K562 (cell line): Measurements from ENCODE around the gene DNAI1. TPM values are rescaled to one million over a fixed set of nuclear protein-coding genes. Genes with fewer than 3 reads are reported as not detected.

ENCODE experiments used
- ATAC-seq: fragments of 200-7000 bp; cut with Tn5 transposase; 3 replicates; pipeline ENCODE4 v1.9.1; 2020; ENCODE audit warnings: moderate library complexity
- BruUV-seq: library from RNA; stranded (reverse); fragments of 400-500 nt; replicated peaks from 2 replicates; lab custom pipeline; 2021; lab: Mats Ljungman, UMichigan
- CTCF ChIA-PET: fragments of 300-600 bp; formaldehyde crosslinking; extraction: SDS; loops from one replicate; lab custom pipeline; 2021; ENCODE audit warnings: low intra/inter-chr PET ratio; lab: Yijun Ruan, JAX
- POLR2A ChIA-PET: fragments of 300-600, 350-650 bp; sonication (Branson Sonifier 250); formaldehyde crosslinking; extraction: SDS; loops from one replicate; lab custom pipeline; 2021; ENCODE audit warnings: antibody characterized with exemption, inconsistent platforms; lab: Yijun Ruan, JAX
- DNase-seq, 4 experiments: peaks; one replicate each; pipeline versions ENCODE4 v3.0.0 to v3.0.0-alpha.2; 2011 to 2018; ENCODE audit warnings: low spot score in 3 of 4, mixed read lengths in 3 of 4; ENCODE audit errors: extremely low read depth in 1 of 4
- FAIRE-seq: peaks from 2 replicates; lab custom pipeline; 2011; peaks lifted over from hg19 to GRCh38; lab: Jason Lieb, UNC
- H2AFZ ChIP-seq: 2 replicates; pipeline ENCODE4 v1.6.0; 2011; ENCODE audit warnings: low read depth, low read length, control low read depth, inconsistent platforms
- H3K27ac ChIP-seq: fragments of 200-600 bp; 3 replicates; pipeline ENCODE4 v1.8.0; 2011; ENCODE audit warnings: low read depth, mild to moderate bottlenecking, control low read depth, inconsistent platforms, low read length, moderate library complexity, mixed read lengths; ENCODE audit errors: extremely low read depth
- H3K27me3 ChIP-seq, 2 experiments: fragments of 300-600 bp in 1 of 2; 2 replicates in 1 of 2; 3 replicates in 1 of 2; pipeline versions ENCODE4 v1.6.0 to v1.8.0; 2011; ENCODE audit warnings: inconsistent platforms in 2 of 2, low read length in 2 of 2, mild to moderate bottlenecking in 1 of 2, mixed read lengths in 1 of 2, moderate library complexity in 1 of 2; ENCODE audit not compliant: control insufficient read depth in 2 of 2, insufficient read depth in 2 of 2
- H3K36me3 ChIP-seq: fragments of 300-600 bp; 3 replicates; pipeline ENCODE4 v1.8.0; 2011; ENCODE audit warnings: mild to moderate bottlenecking, low read length, inconsistent platforms; ENCODE audit not compliant: control insufficient read depth, insufficient read depth
- H3K4me1 ChIP-seq, 2 experiments: fragments of 200-600 bp in 1 of 2; replicated peaks in 1 of 2; 2 replicates in 1 of 2; 3 replicates in 1 of 2; pipeline versions ENCODE4 v1.5.1 to v1.8.0; 2011; ENCODE audit warnings: inconsistent platforms in 2 of 2, low read length in 2 of 2, mild to moderate bottlenecking in 1 of 2, mixed read lengths in 1 of 2, moderate library complexity in 1 of 2; ENCODE audit not compliant: control insufficient read depth in 2 of 2, insufficient read depth in 2 of 2
- H3K4me2 ChIP-seq: 2 replicates; pipeline ENCODE4 v1.6.1; 2011; ENCODE audit warnings: low read length, control low read depth, inconsistent platforms, mixed read lengths; ENCODE audit not compliant: insufficient read depth
- H3K4me3 ChIP-seq: fragments of 200-600 bp; sonication (generic), shearing (Covaris generic); 2 replicates; pipeline ENCODE4 v1.5.1; 2016; ENCODE audit warnings: control low read depth, inconsistent platforms
- H3K79me2 ChIP-seq: fragments of 200-600 bp; 3 replicates; pipeline ENCODE4 v1.8.0; 2011; ENCODE audit warnings: low read length, inconsistent platforms; ENCODE audit not compliant: control insufficient read depth, insufficient read depth
- H3K9ac ChIP-seq, 2 experiments: 2 replicates each; pipeline versions ENCODE4 v1.6.0 to v1.6.1; 2011; ENCODE audit warnings: low read depth in 2 of 2, low read length in 2 of 2, control low read depth in 1 of 2, inconsistent platforms in 1 of 2, mild to moderate bottlenecking in 1 of 2, mixed read lengths in 1 of 2; ENCODE audit not compliant: insufficient read depth in 1 of 2
- H3K9me1 ChIP-seq: one replicate; pipeline ENCODE4 v1.6.0; 2011; ENCODE audit warnings: inconsistent platforms, mild to moderate bottlenecking, low read length, moderate library complexity; ENCODE audit not compliant: control insufficient read depth, insufficient read depth
- H3K9me3 ChIP-seq: replicated peaks from 2 replicates; pipeline ENCODE4 v1.5.1; 2011; ENCODE audit warnings: low read depth, low read length, inconsistent platforms; ENCODE audit not compliant: control insufficient read depth, insufficient read depth
- H4K20me1 ChIP-seq: replicated peaks from 2 replicates; pipeline ENCODE4 v1.6.1; 2011; ENCODE audit warnings: low read length, inconsistent platforms, mixed read lengths; ENCODE audit not compliant: control insufficient read depth, insufficient read depth
- EHMT2 ChIP-seq: fragments of 450-650 bp; IDR thresholded peaks from 2 replicates; pipeline ENCODE4 v1.6.1; 2018; ENCODE audit warnings: antibody characterized with exemption
- PRMT5 ChIP-seq: sonication (generic); formaldehyde crosslinking; IDR thresholded peaks from 2 replicates; pipeline ENCODE4 v1.5.0; 2020; ENCODE audit warnings: missing genetic modification reagents
- RCOR1 ChIP-seq, 2 experiments: IDR thresholded peaks; 2 replicates each; pipeline ENCODE4 v1.6.1; 2012; ENCODE audit warnings: low read depth in 2 of 2, low read length in 2 of 2, borderline replicate concordance in 1 of 2, improper control_type of control experiment in 1 of 2
- SPI1 ChIP-seq: IDR thresholded peaks from 2 replicates; pipeline ENCODE4 v1.6.1; 2011; ENCODE audit warnings: low read depth, low read length, control low read depth, borderline replicate concordance
- WGBS: fragments of 100-300 bp; shearing (Covaris generic); methylation state at CpG from one replicate; pipeline ENCODE4 v1.1.6; 2016; ENCODE audit warnings: low coverage, mixed read lengths; ENCODE audit not compliant: insufficient coverage; ENCODE audit errors: missing lambda C conversion rate; 5-methylcytosine and 5-hydroxymethylcytosine counted together
- in situ Hi-C: fragments of 300-500 bp; cut with MboI; formaldehyde crosslinking; loops from 4 replicates; pipeline ENCODE4 v1.15.0; 2018; ENCODE audit warnings: inconsistent platforms, mixed read lengths
- intact Hi-C: fragments of 100-400 bp; cut with micrococcal nuclease; formaldehyde crosslinking; loops from 2 replicates; pipeline ENCODE4 v1.14.2; 2022
- polyA plus RNA-seq, 8 experiments: library from polyadenylated mRNA; depleted of rRNA in 4 of 8; stranded (reverse) in 5 of 8; unstranded in 3 of 8; fragments of >200 nt; fragmentation: Nextera tagmentation in 2 of 8; fragmentation: Illumina TruSeq in 1 of 8; extraction: Ambion mirVana in 2 of 8; extraction: Trizol in 1 of 8; gene quantifications; 2 replicates each; pipeline versions ENCODE4 v1.2.1 to v1.2.3, GENCODE V29; 2011 to 2014; ENCODE audit warnings: inconsistent platforms in 1 of 8, missing spikeins in 1 of 8
- total RNA-seq, 7 experiments: library from RNA; depleted of rRNA in 6 of 7; stranded (reverse); fragments of >200 nt in 6 of 7; fragmentation: Illumina TruSeq in 2 of 7; extraction: Trizol in 2 of 7; gene quantifications; 2 replicates each; pipeline versions ENCODE4 v1.2.1 to v1.2.3, GENCODE V29; 2011 to 2021; ENCODE audit warnings: low replicate concordance in 1 of 7
- TF ChIP-seq, protein P1 (sequence below), 2 experiments: fragments of 450-650 bp; formaldehyde crosslinking in 1 of 2; IDR thresholded peaks; 2 replicates each; pipeline versions ENCODE4 v1.4.0 to v1.6.1; 2014 to 2020; ENCODE audit warnings: mild to moderate bottlenecking in 2 of 2, borderline replicate concordance in 1 of 2, low read depth in 1 of 2
- TF ChIP-seq, protein P2 (sequence below): fragments of 200-800 bp; sonication (Bioruptor generic); IDR thresholded peaks from 2 replicates; pipeline ENCODE4 v1.6.1; 2017; ENCODE audit warnings: missing genetic modification characterization, missing compliant biosample characterization
- TF ChIP-seq, protein P3 (sequence below): fragments of 250-450 bp; sonication (Bioruptor Pico); IDR thresholded peaks from 2 replicates; pipeline ENCODE4 v1.4.0; 2020; ENCODE audit warnings: borderline replicate concordance
- TF ChIP-seq, protein P4 (sequence below): sonication (generic); formaldehyde crosslinking; IDR thresholded peaks from 2 replicates; pipeline ENCODE4 v1.8.0; 2022; ENCODE audit warnings: mild to moderate bottlenecking, missing genetic modification reagents

Gene DNAI1
- total and polyA plus RNA-seq, 9 of the 15 experiments (the other 6 are each of a cell fraction or from before 2014, with no cell fraction given), result 0.01 to 0.17 (median 0.04) TPM; not detected in 6

DNA sequence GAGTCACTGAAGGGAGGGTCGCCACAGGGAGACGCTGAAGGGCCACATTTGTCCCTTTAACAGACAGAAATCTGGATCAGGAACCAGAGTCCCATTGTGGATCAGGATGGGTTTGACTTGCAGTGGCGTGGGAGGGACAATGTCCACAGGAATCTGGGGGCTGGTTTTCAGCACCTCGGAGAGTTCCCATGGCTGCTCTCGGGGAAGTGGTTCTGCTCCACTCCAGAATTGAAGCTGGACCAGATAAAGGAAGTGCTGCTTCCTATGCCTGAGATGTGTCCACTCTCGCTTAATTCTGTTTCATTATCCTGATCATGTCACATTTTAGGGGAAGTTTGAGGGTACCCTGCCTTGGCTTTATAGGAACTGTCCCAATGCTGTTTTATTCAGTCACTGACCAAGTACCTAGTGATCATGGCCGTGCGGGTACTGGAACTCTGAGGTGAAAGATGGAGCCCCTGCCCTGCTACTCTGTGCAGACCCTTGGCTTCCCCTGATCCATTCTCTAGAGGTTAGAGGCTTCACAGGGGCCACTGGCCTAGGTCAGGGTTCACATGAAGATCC is 35.4 kb downstream of the DNAI1 start:
- Histone ChIP-seq H3K27me3 (no peaks in the 10 kb centered on the region), H2AFZ (no peak overlapping the region), H3K36me3 (no peaks in the 10 kb centered on the region), H4K20me1 (peaks cover 4% of the 10 kb centered on the region; the same call in 1 of the 2 replicates), H3K4me2 (no peak overlapping the region), H3K4me1 (no peaks in the 10 kb centered on the region), H3K4me3 (no peak overlapping the region), H3K27ac (no peak overlapping the region), H3K79me2 (no peaks in the 10 kb centered on the region), H3K9me1 (no peaks in the 10 kb centered on the region), H3K9ac (no peak overlapping the region), H3K9me3 (no peaks in the 10 kb centered on the region)
- BruUV-seq, result no TSS peak
- ATAC-seq (peak; percentile 66; the same call in 2 of the 3 replicates), FAIRE-seq (peak; percentile 23), DNase-seq (peak; percentile 47 to 58 (median 54))
- intact Hi-C loops (no loop called here), in situ Hi-C loops (loop anchor here (10.0 kb wide), 1 partner anchor 69 kb away; no protein-coding TSS in a partner anchor)
- 13% methylated on average over 8 of the region's 8 CpGs for WGBS
- POLR2A ChIA-PET, result interaction anchor here (0.6 to 1.0 kb wide), 2 partner anchors 27 to 63 kb away, joined by 3 read pairs; no protein-coding TSS in a partner anchor
- CTCF ChIA-PET, result no interaction called here
- TF ChIP-seq, protein P1, sequence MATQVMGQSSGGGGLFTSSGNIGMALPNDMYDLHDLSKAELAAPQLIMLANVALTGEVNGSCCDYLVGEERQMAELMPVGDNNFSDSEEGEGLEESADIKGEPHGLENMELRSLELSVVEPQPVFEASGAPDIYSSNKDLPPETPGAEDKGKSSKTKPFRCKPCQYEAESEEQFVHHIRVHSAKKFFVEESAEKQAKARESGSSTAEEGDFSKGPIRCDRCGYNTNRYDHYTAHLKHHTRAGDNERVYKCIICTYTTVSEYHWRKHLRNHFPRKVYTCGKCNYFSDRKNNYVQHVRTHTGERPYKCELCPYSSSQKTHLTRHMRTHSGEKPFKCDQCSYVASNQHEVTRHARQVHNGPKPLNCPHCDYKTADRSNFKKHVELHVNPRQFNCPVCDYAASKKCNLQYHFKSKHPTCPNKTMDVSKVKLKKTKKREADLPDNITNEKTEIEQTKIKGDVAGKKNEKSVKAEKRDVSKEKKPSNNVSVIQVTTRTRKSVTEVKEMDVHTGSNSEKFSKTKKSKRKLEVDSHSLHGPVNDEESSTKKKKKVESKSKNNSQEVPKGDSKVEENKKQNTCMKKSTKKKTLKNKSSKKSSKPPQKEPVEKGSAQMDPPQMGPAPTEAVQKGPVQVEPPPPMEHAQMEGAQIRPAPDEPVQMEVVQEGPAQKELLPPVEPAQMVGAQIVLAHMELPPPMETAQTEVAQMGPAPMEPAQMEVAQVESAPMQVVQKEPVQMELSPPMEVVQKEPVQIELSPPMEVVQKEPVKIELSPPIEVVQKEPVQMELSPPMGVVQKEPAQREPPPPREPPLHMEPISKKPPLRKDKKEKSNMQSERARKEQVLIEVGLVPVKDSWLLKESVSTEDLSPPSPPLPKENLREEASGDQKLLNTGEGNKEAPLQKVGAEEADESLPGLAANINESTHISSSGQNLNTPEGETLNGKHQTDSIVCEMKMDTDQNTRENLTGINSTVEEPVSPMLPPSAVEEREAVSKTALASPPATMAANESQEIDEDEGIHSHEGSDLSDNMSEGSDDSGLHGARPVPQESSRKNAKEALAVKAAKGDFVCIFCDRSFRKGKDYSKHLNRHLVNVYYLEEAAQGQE (IDR thresholded peaks at IDR 0.05; ENCODE audit: borderline replicate concordance), result peak; percentile 99
- TF ChIP-seq, protein P1 (CRISPR knock-in tag; IDR thresholded peaks at IDR 0.05; ENCODE audit: low read depth), result peak; percentile 96
- TF ChIP-seq EHMT2, result peak; percentile 97
- TF ChIP-seq SPI1, result peak; percentile 64; the same call in 1 of the 2 replicates
- TF ChIP-seq, protein P2, sequence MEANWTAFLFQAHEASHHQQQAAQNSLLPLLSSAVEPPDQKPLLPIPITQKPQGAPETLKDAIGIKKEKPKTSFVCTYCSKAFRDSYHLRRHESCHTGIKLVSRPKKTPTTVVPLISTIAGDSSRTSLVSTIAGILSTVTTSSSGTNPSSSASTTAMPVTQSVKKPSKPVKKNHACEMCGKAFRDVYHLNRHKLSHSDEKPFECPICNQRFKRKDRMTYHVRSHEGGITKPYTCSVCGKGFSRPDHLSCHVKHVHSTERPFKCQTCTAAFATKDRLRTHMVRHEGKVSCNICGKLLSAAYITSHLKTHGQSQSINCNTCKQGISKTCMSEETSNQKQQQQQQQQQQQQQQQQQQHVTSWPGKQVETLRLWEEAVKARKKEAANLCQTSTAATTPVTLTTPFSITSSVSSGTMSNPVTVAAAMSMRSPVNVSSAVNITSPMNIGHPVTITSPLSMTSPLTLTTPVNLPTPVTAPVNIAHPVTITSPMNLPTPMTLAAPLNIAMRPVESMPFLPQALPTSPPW, result 0 out of 2 replicates have a peak, but pooled peaks have one; percentile 21
- TF ChIP-seq, protein P3, sequence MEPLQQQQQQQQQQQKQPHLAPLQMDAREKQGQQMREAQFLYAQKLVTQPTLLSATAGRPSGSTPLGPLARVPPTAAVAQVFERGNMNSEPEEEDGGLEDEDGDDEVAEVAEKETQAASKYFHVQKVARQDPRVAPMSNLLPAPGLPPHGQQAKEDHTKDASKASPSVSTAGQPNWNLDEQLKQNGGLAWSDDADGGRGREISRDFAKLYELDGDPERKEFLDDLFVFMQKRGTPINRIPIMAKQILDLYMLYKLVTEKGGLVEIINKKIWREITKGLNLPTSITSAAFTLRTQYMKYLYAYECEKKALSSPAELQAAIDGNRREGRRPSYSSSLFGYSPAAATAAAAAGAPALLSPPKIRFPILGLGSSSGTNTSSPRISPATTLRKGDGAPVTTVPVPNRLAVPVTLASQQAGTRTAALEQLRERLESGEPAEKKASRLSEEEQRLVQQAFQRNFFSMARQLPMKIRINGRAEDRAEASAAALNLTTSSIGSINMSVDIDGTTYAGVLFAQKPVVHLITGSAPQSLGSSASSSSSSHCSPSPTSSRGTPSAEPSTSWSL (CRISPR knock-in tag), result no peak
- TF ChIP-seq, protein P4, sequence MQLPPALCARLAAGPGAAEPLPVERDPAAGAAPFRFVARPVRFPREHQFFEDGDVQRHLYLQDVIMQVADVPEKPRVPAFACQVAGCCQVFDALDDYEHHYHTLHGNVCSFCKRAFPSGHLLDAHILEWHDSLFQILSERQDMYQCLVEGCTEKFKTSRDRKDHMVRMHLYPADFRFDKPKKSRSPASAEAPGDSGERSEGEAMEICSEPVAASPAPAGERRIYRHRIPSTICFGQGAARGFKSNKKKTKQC (CRISPR knock-in tag), result peak; percentile 56; the same call in 1 of the 2 replicates
- TF ChIP-seq RCOR1 (IDR thresholded peaks at IDR 0.05; ENCODE audit: borderline replicate concordance in 1 of 2, low read depth in 2 of 2, low read length in 2 of 2), result peak in 1 of 2 experiments; percentile 38; a peak in 1 of 4 replicates
- 0 out of 2 replicates have a peak, but pooled peaks have one; percentile 34 for TF ChIP-seq PRMT5 (CRISPR knock-in tag)
